Measurements from ENCODE around the gene ZFTA. TPM values are rescaled to one million over a fixed set of nuclear protein-coding genes. Genes with fewer than 3 reads are reported as not detected.
"Not testable (repeated sequence)": the region's sequence is repeated elsewhere in the genome, so short reads cannot be mapped to it uniquely, and the experiment has no call there.

The ZFTA gene
- total RNA-seq, 1 donor from 2014 or later = 2.9 TPM

DNA sequence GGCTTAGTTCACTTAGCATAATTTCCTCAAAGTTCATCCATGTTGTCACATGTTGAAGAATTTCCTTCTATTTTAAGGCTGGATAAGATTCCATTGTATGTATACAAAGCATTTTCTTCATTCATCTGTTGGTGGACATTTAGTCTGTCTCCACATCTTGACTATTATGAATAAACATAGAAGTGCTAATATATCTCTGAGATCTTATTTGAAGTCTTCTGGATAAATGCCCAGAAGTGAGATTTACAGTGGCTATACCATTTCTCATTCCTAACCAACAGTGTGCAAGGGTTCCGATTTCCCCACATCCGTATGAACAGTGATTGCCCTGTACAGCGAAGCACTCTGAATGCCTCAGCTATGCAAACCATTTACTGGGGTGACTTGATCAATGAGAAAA lies 6.6 kb upstream of the ZFTA start:
- no peak for ATAC-seq

DNA sequence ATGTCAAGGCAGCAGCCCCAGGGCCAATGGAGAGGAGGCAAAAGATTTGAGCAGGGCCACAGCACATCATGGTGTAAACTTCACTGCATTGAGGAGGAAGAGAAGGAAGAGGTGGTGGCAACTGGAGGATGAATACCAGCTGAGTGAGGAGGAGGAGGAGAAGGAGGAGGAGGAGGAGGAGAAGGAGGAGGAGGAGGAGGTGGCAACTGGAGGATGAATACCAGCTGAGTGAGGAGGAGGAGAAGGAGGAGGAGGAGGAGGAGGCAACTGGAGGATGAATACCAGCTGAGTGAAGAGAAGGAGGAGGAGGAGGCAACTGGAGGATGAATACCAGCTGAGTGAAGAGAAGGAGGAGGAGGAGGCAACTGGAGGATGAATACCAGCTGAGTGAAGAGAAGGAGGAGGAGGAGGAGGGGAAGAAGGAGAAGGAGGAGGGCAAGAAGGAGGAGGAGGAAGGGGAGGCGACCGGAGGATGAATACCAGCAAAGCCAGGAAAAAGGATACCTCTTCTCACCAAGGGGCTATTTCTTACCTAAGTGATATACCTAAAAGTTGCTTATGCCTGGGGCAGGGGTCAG lies 3.3 kb upstream of the ZFTA start:
- ATAC-seq = not testable (repeated sequence)

DNA sequence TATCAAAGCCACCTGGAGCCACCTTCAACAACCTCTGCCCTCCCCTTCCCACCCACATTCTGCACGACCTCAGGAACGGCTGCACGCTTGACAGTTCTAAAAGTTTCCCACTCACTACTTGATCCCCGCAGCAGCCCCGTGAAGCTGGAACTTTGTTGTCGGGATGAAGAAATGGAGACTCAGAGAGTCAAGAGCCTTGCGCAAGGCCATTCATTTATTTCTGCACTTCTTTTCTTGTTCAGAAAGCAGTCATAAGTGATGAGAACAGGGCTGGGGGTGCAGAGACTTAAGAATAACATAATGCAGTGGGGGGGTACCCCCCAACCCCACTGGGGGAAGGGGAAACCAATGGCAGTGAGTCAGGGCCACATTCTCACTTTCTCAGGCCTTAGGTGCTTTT lies 2.2 kb upstream of the ZFTA start:
- ATAC-seq = no peak

DNA sequence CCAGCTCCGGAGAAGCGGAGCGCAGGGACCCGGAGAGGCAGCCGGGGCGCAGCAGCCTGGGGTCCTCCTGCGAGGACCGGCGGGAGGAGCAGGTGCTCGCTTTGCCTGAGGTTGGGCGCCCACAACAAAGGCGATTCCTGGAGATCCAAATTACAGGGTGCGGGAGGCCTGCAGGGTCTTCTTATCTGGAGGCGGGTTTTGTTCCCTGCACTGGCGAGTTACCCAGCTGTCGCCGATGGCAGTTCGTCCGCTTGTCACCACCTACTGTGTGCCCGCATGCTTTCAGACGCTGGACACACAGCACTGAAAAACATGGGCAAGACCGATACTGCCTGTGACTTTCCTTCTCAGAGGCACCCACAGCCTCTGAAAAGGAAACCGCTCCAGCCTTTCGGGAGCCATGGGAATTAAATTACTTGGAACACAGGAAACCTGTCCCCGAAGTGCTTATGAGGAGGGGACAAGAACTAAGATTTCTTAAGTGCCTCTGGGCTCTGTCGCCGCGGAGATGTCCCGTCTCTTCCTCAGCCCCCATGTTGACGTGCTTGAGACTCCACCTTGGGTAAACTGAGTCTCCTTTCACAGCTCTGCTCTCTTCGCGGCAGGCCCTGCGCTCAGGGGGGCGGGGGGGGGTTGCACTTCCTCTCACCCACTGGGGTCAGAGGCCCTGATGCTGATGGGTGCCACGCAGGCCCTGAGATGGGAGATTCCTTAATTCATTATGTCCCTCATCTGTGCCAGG lies 1.3 kb upstream of the ZFTA start:
- ATAC-seq = no peak

DNA sequence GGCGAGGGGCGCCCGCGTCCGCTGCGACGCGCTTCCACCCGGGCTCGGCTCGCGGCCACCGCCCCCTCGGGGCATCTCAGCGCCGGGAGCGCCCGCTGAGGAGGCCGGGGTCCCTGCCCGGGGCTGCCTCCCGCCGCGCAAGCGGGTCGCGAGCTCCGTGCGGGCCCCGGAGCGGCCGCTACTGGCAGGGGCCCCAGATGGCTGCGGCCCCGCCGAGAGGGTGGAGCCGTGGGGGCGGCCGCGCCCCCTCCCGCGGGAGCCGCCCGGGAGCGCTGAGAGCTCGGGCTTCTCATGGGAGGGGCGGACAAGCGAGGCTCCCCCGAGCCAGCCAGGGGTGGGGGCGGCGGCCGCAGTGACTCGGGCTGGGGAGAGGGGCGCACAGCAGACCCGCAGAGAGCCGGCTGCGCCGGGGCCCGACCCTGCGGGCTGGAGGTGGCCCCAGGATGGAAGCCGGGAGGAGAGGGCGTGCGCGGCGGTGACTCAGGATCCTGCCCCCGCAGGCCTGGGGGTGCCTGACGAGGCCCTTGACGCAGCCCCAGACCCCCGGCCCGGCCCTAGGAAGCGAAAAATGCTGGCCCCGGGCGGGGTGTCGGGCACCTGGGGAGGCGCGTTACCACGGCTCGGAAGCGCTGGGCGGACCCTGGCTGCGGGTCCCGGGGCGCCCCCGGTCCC lies 603 bp upstream of the ZFTA start:
- peak; percentile 34 for ATAC-seq

DNA sequence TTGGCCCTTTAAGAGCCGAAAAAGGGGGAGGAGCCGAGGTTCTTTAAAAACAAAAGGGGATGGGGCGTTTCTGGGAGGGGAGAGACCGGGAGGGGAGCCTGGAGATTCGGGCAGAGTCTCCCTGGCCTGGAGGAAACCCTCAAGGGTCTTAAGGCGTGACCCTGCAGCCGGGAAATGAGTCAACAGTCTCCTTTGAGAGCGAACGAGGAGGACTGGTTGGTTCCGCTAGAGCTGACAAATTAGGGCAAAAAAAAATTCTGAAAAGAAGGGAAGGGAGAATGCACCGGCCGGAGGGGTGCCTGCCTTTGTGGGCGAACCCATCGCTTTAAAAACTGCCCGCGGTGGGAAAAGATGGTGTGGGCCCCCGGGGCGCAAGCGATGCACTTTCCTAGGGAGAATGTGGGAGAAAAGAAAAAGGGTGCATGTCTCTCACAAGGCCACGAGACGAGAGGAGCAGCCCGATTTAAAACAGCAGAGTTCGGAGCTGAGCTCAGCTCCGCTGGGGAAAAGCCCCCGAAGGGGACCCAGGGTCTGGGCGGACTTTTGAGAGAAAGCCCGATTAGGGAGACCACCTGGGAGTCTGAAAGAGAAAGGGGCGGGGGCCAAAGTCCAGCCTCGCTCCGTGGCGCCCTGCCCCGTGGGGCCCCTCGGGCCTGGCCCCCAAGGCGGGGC lies 874 bp downstream of the ZFTA start:
- ATAC-seq = peak; percentile 12

DNA sequence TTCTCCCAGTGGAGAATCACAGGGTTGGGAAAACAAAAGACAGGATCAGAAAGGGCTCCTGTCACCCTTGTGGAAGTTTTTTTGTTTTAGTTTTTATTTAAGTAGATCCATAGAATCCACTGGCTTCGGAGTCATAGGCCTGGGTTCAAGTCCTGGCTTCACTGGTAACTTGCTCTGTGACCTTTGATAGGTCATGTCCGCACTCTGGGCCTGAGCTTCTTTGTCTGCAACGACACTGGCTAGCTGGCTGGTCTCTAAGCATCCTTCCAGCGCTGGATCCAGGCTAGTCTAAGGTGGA lies 1.4 kb downstream of the ZFTA start:
- no peak for ATAC-seq

DNA sequence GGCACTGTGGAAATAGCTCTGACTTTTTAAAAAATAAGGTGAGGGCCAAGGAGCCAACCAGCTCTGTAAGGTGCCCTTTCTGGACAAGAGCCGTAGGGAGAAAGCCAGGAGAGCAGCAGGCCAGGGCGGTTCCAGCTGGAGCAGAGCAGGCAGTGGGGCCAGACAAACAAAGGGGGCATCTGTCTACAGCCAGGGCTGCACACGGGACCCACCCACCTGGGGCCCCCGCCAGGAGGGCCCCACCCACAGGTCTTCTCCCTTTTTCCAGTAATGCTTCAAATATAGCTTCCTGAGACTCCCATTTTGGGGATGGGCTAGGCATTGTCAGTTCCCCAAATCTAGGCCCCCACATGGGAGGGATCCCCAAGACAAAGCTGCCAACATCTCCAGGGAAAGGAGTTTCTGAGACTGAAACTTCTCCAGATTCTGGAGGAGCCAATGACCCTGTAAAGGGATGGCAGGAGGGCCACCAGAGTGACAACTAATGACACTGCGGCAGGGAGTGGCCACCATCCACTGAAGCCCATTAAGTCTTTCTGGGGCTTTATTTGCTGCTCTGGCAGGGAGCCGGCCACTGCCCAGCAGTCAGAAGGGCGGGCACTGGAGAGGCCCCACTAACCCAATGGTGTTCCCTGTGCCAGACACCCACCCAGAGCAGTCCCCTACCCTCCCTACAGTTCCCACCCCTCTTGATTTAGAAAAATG lies 1.9 kb downstream of the ZFTA start:
- ATAC-seq = no peak

DNA sequence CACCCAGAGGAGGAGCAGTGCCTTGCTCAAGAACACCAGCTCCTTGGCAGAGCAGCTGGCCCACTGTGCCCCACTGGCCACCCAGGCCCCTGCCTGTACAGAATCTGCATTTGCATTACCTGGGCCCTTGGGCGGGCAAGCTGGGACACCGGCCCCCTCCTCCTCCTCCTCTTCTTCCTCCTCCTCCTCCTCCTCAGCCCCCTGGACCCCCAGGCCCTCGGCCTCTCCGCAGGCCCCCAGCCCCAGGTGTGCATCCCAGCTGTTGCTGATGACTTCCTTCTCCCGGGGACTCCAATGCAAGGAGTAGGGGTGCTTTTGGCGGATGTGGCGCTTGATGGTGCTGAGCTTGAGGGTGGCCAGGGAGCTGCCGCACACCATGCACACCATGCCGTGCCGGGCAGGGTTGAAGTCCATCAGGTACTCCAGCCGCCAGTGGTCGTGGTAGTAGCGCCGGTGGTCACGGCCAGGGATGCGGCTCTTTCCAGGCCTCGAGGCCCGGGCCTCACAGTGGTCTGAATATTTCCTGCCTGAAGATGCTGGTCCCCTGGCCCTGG lies 2.8 kb downstream of the ZFTA start:
- ATAC-seq = no peak

DNA sequence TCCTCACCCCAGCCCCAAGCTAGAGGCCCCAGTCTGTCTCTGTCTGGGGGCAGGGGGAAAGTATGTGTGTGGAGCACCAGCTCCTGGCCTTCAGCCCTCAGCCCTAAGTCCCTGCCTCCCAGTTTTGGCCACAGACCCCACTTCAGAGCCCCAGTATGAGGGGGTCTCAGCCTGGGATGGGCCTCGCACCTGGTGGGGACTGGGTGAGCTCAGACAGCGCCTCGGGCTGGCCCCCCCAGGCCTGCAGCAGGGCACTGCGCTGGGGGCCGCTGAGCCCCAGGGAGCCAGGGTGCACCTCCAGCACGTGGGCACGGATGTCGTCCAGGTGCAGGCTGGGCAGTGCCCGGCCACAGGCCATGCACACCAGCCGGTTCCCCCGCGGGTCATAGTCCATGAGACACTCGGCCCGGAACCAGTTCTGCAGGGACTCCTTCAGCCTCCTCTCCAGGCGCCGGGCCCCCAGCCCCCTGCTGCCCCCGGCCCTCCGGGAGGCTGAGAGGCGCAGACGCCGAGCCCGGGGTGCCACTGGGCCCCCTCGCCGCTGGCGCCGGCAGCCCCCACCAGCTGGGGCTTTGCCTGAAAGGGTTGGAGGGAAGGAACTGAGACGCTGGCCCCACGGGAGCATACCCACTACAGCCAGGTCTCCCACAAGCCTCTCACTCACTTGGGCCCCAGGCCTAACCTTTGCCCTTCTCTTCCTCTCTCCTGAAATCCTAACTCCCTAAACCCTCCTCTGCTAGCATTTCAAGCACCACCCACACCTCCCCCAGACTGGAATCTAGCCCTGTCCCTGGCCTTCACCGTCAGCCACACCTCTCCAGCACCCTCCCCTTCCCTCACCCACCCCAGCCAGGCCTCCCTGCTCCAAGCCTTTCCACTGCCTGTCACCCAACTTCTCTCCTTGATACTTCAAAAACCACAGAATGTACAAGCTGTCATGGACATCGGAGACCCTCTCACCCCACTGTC lies 3.6 kb downstream of the ZFTA start:
- no peak for ATAC-seq

DNA sequence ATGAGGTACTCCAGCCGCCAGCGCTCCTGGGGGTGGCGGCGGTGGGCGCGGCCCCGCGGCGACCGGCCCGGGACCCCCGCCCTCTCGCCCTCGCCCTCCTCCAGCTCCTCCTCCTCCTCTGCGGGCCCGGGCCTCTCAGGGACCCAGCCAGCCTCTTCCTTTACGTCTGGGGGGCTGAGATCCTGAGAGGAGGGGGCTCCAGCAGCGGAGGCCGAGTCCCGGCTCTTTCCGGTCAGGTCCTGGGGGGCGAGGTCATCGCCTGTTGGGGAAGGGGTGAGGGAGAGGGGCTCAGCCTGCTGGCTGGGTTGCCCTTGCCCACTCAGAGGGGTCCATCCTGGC lies 4.3 kb downstream of the ZFTA start:
- no peak for ATAC-seq

DNA sequence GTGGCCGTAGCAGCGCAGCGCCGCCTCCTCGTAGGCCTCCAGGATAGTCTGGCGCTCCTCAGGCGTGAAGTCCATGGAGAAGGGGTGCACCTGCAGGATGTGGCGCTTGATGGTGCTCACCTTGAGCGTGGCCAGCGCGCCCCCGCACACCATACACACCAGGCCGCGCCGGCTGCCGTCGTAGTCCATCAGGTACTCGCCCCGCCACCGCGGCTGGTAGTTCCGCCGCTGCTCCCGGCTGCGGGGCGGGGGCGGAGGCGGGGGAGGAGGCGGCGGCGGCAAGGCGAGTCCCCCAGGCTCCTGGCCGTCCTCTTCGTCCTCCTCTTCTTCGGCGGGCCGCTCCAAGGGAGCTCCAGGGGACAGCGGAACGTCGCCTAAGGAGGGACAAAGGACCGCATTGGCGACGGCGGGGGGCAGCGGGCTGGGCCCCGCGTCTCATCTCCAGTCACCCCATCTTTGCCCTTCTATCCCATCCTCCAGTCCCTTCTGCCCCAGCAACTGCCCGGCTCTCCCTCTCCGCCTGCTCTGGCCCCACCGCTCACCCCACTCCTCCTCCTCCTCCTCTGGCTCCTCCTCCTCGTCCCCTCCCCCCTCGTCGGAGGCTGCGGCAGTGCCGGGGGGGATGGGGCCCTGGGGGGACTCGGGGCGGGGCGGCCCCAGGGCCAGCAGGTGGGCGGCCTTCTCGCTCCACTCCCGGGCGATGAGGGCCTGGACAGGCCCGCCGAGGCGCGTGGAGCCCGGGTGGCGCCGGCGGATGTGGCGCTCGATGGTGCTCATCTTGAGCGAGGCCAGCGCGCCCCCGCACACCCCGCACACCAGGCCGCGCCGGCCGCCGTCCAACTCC lies 4.9 kb downstream of the ZFTA start:
- ATAC-seq = peak; percentile 7

DNA sequence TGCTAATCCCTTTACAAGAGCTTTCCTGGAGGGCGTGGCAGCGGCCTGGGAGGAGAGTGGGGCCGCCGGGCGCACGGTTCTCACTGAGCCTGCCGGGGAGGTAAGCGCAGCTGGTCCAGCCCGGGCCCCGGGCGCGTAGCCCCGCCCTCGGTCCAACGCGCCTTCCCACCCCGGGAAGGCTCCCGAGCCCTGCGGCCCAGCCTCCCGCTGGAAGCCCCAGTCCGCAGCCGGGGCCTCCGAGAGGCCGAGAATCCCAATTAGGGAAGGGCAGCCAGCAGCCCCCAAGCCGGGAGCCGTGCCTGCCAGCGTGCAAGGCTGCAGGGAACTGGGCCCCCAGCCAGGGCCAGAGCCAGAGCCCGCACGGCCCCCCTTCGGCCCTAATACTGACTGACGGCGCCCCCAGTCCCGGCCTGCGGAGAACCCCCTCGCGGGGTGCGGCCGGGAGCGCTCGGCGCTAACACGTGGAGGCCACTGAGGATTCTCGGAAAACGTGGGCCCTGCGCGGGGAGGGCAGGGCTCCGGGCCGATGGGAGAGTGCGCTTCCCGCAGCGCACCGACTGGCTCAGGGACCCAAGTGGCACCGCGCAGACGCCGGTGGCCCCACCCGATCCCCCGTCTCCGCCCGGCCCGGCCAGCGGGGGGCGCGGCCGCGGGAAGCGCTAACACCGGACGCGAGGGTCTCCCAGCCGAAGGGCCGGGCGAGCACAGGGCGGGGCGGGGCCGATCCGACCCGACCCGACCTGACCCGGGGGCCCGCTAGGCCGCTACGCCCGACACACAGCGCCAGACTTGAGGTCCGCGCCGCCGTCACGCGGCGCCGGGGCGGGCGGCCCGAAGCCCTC lies 5.7 kb downstream of the ZFTA start:
- peak; percentile 41 for ATAC-seq

DNA sequence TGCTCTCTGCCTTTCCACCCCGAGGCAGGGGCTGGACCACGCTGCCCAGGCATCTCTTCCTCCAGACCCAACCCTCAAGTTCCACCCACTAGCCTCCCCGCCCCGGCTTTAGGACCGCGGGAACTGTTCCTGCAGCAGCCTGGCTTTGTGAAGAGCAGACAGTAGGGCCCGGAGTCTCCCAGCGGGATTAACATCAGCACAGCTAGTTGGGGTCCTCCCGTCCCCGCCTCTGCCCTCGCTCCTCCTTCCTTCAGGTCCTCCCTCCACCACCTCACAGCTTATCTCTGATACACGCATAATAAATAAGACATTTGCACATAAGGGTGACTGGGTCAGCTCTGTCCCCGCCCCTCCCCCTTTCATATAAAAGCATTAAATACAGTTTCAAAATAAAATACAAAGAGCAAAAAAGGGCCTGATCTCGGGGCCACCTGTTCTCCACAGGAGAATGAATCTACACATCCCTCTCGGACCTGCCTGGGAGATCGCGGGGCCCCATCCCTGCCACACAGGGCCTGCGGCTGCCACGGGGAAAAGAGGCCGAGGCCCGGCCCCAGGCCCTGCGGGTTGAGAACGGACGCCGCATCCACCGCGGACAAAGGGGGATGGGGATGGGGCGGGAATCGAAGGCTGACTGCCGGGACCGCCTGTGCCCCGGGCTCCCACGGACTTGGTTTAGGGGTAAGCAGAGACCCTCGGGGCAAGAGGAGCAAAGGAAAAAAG lies 6.5 kb downstream of the ZFTA start:
- ATAC-seq = no peak

DNA sequence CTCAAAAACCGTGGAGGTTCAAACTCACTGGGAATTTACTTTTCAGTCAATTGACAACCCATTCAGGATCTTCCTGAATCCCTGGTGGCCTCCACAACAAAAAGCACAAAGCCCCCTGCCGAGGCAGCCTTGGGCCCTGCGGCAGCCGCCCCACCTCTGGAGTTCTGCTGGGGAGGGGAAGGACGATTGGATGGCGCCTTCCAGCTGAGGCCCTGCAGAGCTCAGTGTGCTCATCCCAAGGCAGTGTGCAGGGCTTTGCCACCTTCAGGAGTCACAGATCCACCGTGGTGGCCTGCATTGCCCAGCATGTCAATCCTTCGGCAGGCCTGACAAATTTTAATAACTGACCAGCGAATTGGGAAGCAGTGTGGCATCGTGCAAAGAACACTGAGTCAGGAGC lies 7.4 kb downstream of the ZFTA start:
- ATAC-seq = no peak

DNA sequence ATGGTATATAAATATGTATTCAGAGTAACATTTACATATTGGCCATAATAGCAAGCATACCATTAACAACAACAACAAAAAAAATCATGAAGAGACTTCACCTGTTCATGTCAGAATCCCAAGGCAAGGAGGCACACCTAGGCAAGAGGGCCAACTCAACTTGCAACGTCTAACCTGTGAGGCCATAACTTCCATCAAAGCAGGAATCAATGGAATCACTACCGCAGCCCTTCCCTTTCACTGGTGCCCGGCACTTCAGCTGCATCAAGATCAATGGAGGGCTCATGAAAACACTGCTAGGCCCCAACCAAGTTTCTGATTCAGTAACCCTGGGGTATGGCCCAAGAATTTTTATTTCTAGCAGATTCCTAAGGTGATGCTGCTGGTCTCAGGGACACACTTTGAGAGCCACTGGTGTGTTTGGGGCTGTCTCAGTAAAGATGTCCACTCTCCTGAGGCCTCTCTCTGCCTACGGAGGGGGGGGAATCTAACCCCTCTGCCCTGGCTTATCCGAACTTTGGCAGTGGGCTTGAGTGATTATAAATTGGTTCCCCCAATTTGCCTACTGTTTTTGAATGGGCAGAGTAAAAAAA lies 8.0 kb downstream of the ZFTA start:
- no peak for ATAC-seq

DNA sequence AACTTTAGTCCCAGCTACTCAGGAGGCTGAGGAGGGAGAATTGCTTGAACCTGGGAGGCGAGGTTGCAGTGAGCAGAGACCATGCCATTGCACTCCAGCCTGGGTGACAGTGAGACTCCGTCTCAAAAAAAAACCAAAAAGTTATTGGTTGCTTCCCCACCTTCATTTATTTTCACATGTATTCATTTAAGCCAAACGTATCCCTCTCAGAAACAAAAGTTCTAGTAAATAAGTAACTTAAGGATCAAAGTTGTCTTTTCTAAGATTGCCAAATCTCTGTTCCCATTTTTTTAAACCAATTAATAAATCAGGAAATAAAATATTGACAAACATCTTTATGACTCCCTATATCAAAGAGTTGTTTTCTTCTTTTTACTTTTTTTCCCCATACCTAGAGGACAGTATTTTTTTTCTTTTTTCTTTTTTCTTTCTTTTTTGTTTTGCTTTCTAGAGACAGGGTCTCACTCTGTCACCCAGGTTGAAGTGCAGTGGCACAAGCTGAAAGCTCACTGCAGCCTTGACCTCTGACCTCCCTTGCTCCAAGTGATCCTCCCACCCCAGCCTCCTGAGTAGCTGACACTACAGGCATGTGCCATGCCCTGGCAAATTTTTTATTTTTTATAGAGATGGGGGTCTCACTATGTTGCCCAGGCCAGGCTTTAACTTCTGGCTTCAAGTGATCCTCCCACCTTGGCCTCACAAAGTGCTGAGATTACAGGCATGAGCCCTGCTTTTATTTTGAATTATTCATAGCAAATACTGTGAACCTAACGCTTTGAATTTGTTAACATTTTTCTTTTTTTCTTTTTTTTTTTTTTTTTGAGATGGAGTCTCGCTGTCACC lies 11.4 kb downstream of the ZFTA start:
- no peak for ATAC-seq

DNA sequence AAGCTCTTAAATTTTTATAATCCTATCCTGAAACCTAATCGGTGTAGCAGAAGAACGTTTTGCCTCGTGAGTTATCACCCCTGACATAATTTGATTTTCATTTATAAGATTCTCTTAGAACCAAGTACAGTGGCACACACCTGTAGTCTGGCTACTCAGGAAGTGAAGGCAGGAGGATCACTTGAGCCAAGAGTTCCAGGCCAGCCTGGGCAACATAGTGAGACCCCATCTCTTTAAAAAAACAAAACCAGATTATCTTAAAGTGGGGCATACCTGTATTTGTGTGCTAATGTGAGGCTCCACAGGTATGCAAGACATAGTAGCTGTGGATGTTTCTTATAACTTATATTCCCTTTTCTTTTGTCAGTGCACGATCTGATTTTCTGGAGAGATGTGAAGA lies 19.0 kb downstream of the ZFTA start:
- no peak for ATAC-seq

All from esophagus mucosa (tissue), 1 donor.